ENCODE results near the gene BRME1. TPM values are rescaled to one million over a fixed set of nuclear protein-coding genes. Genes with fewer than 3 reads are reported as not detected.
A peak's percentile ranks its signal among the peaks of the same experiment; 100 is the strongest.
"Not testable (repeated sequence)": the region's sequence is repeated elsewhere in the genome, so short reads cannot be mapped to it uniquely, and the experiment has no call there.

BRME1 gene
- total and polyA plus RNA-seq, 2 of the 13 experiments (the other 11 are each of a cell fraction or from before 2014, with no cell fraction given), result 0.74 to 1.5 TPM

- TF ChIP-seq, protein P1, sequence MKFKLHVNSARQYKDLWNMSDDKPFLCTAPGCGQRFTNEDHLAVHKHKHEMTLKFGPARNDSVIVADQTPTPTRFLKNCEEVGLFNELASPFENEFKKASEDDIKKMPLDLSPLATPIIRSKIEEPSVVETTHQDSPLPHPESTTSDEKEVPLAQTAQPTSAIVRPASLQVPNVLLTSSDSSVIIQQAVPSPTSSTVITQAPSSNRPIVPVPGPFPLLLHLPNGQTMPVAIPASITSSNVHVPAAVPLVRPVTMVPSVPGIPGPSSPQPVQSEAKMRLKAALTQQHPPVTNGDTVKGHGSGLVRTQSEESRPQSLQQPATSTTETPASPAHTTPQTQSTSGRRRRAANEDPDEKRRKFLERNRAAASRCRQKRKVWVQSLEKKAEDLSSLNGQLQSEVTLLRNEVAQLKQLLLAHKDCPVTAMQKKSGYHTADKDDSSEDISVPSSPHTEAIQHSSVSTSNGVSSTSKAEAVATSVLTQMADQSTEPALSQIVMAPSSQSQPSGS (CRISPR knock-in tag; IDR thresholded peaks at IDR 0.05), result no peak
- no peak for TF ChIP-seq ZMAT3 (CRISPR knock-in tag; conservative IDR thresholded peaks at IDR 0.05)
- TF ChIP-seq ZNF549 (CRISPR knock-in tag; IDR thresholded peaks at IDR 0.05), result no peak
Observed at GRCh38 chr19:13856497-13856896, 49.4 kb downstream of the BRME1 start (continued).

GRCh38 chr19:13852171-13852707 lies 53.7 kb downstream of the BRME1 start:
- H3K9me3 ChIP-seq (ENCODE audit: low read length); H2AFZ ChIP-seq (ENCODE audit: low read length); intact Hi-C loops (cut with micrococcal nuclease; ENCODE audit: unreplicated experiment); H3K4me3 ChIP-seq (replicated peaks in 1 of 3; ENCODE audit: insufficient read depth in 1 of 3, low read depth in 2 of 3, low read length in 3 of 3); H3K27me3 ChIP-seq (ENCODE audit: control insufficient read depth in 1 of 2, insufficient read depth in 2 of 2, low read length in 2 of 2); H3K36me3 ChIP-seq (replicated peaks in 1 of 2; ENCODE audit: control insufficient read depth in 1 of 2, insufficient read depth in 2 of 2, low read length in 2 of 2); FAIRE-seq; H3K9ac ChIP-seq (ENCODE audit: insufficient read depth, low read depth, low read length); ATAC-seq; in situ Hi-C loops (cut with HindIII; ENCODE audit: extremely low pct_ligation_motif_present, low pct_unique_long_range_greater_than_20kb); BruUV-seq (replicated peaks); H4K20me1 ChIP-seq (ENCODE audit: insufficient read depth, low read length); H3K27ac ChIP-seq (ENCODE audit: extremely low read length, insufficient read depth, low read length); H3K79me2 ChIP-seq (ENCODE audit: insufficient read depth, low read length): not testable (repeated sequence)
- WGBS (ENCODE audit: low lambda C conversion rate), result 30% methylated on average over 11 of the region's 12 CpGs
- CTCF ChIA-PET (ENCODE audit: low intra/inter-chr PET ratio, low total read pairs), result interaction anchor here (1.2 kb wide), 1 partner anchor 10 kb away, joined by 5 read pairs; no protein-coding TSS in a partner anchor
- TF ChIP-seq ZMYM3 (CRISPR knock-in tag; IDR thresholded peaks at IDR 0.05) (0 out of 2 replicates have a peak, but pooled peaks have one; percentile 36), SP5 (CRISPR knock-in tag; IDR thresholded peaks at IDR 0.05; ENCODE audit: borderline replicate concordance, low read depth) (peak; percentile 71), ZMYM2 (CRISPR knock-in tag; IDR thresholded peaks at IDR 0.05) (0 out of 2 replicates have a peak, but pooled peaks have one; percentile 45)
- TF ChIP-seq, protein P2, sequence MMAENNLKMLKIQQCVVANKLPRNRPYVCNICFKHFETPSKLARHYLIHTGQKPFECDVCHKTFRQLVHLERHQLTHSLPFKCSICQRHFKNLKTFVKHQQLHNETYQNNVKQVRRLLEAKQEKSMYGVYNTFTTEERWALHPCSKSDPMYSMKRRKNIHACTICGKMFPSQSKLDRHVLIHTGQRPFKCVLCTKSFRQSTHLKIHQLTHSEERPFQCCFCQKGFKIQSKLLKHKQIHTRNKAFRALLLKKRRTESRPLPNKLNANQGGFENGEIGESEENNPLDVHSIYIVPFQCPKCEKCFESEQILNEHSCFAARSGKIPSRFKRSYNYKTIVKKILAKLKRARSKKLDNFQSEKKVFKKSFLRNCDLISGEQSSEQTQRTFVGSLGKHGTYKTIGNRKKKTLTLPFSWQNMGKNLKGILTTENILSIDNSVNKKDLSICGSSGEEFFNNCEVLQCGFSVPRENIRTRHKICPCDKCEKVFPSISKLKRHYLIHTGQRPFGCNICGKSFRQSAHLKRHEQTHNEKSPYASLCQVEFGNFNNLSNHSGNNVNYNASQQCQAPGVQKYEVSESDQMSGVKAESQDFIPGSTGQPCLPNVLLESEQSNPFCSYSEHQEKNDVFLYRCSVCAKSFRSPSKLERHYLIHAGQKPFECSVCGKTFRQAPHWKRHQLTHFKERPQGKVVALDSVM (CRISPR knock-in tag; IDR thresholded peaks at IDR 0.05), result peak; percentile 95
- POLR2A ChIA-PET, result interaction anchor here (2.2 to 3.3 kb wide), 2 partner anchors 10 to 104 kb away, joined by 11 to 30 read pairs; a partner anchor contains a TSS
- Histone ChIP-seq H3K4me1 (ENCODE audit: insufficient read depth, low read length) (peaks cover 61% of the 10 kb centered on the region), H3K4me2 (ENCODE audit: low read depth, low read length) (peak overlapping the region; percentile 16; the same call in 1 of the 2 replicates)
- peak; percentile 71 for DNase-seq (ENCODE audit: low spot score)
